NCI-H1436 treated with DMSO at 0.1 percent for 48 hours (cell line): ENCODE data around the gene IGF1R.

Experiments
- DNase-seq: peaks from one replicate; lab custom pipeline; 2025; lab: John Stamatoyannopoulos, UW

The IGF1R gene

DNA sequence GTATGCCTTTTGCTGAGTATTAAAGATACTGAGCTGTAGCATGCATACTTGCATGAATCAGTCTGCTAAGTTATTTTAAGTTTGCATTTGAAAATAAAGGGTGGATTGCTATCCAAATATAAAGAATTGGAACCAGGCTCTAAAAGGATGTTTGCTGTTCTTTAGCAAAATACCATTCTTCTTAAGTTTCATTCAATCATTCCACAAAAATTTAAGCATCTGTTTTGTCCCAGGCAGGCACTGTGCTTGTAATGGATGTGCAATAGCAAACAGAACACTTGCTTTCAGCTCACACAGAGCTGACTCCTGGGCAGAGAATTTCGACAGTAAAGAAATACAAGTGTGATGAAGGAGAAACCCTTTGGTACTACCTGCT is 208.2 kb downstream of the IGF1R start:
- no peak for DNase-seq

DNA sequence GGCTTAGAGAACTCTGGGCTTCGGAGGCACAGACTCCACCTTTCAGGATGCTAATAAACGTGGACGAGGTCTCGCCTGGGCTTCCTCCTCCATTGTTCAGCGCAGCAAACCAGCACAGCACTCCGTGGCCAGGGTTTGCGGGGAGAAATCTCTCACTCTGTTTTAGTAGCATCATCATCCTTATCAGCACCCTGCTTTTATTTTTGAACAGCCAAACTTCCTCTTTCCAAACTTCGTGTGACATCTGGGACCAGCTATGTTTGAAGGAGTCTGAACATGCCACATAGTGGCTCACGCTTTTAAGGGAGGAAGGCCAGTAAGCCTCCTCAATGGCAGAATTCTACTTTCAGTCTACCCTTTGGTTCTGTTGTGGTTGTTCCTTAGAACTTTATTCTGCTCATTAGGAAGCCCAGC is 210.3 kb downstream of the IGF1R start:
- DNase-seq: no peak

DNA sequence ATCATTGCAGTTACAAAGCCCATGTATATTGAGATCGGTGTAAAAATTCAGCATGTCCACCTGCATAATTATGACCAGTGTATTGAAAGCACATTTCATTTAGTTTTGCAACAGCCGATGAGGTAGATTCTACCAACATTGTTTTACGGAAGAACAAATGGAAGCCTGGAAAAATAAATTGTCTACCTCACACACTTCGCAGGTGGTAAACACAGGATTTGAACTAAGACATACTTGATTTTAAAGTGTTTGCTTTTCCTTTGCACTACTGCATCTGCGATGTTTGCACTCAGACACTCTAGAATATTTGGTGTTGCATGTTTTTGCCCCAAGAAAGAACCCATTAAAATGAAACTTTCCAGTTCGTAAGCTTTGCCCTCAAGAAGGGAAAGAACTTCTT is 210.8 kb downstream of the IGF1R start:
- no peak for DNase-seq

- DNase-seq: no peak
These were observed 212.1 kb downstream of the IGF1R start for GRCh38 chr15:98860281-98861041.

DNA sequence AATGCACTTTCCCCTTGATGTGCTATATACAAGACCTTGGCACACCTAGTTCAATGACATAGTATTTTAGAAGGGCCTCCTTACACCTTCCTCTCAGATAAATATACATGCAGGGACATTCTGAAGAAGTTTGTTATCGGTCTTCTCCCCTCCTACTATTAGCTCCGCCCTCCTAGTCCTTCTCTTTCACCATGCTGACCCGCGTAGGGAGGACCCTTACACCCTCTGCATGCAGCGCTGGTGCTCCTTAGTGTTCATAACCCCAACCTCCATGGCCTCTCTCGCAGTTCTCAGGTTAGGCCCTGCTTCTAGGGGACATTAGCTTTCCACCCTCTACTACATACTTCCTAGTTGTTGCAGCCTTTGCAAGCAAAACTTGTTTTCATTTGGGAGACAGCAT is 212.8 kb downstream of the IGF1R start:
- DNase-seq: no peak

DNA sequence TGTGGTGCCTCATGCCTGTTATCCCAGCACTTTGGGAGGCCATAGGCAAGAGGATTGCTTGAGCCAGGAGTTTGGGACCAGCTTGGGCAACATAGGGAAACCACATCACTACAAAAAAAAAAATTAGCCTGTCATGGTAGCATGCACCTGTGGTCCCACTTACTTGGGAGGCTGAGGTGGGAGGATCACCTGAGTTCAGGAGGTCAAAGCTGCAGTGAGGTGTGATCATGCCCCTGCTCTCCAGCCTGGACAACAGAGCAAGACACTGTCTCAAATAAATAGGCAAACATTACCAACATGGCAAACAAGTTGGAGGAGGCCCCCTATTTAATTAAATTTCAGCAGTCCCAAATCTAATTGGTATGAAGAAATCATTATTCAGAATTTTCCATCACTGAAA is 215.6 kb downstream of the IGF1R start:
- DNase-seq: no peak

DNA sequence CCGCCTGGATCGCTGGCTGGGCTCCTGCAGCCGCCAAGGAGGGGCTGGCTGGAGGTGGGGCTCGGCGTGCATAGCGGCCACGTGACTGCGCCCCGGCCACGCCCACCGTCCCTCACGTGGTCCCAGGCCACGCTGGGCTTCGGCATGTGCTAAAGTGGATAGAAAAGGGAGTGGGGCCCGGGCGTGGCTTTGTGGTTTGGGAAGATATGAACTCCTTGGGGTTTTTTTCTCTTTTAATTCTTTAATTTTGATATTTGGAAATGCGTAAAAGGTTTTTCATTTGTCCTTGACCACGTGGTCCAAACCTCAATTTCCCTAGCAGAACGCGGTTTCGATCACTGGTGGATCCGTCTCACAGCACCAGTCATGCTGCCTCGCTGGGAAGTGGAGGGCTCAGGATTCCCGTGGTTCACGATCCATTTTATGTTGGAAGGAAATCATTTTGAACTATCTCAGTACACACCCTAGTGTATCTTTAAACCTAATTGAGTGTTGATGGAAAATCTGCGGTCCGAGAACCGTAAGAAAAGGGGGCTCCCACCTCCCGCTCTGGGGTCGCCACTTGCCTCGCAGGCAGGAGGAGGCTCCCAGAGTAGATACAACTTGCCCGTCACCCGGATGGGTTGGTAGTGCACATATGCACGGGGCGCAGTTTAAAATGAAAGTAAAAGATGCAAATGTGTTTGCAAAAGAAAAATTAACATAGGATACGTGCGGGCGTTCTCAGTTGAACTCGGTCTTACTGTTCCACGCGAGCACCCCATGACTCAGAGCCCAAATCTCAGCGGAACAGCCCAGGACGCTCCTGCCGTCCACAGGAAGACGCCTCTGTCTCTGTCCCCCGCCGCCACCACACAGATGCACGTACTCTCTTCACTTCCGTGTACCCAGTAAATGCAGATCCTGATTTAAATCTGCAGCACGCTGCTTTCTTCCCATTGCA is 217.3 kb downstream of the IGF1R start:
- no peak for DNase-seq

DNA sequence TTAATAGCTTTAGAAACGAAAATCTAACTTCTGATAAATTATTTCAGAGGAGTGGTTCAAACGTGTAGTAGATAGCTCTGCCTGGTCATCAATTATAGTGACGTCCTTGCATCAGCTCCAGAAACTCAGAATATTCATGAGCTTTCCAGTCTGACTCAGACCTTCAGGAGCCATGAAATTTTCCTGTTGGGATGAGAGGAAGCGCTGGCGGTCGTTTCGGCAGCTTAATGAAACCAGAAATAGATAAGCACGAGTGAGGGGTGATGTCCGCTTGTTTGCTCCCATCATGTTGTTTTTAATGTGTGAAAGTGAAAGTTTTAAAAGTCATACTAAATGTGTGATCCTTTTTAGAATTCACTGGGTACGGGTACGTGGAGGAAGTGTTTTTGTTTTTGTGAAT is 218.2 kb downstream of the IGF1R start:
- DNase-seq: no peak

GRCh38 chr15:98868564-98868963 is 220.2 kb downstream of the IGF1R start:
- no peak for DNase-seq

DNA sequence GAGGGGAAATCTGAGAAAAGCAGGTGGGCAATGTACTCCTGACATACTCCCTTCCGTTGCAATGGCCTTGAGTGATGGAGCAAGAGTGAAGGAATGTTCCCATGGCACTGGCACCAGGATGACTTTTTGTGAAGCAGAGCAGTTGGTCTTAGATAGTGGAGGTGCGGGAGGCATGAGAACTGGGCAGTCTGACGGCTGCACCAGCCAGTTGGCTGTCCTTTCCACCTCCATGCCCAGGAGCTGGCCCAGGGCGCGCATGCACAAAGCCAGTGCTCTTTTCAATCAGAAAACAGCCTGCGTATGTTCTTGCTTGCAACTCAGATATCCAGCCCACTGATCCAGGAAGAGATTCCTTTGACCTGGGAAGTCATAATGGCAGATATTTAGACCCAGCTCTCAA is 222.4 kb downstream of the IGF1R start:
- DNase-seq: no peak

- no peak for DNase-seq
These were observed 224.4 kb downstream of the IGF1R start for GRCh38 chr15:98872774-98873173.

GRCh38 chr15:98873441-98874218 is 225.3 kb downstream of the IGF1R start:
- no peak for DNase-seq

- DNase-seq: no peak
These were observed 226.0 kb downstream of the IGF1R start for GRCh38 chr15:98874370-98874769.

DNA sequence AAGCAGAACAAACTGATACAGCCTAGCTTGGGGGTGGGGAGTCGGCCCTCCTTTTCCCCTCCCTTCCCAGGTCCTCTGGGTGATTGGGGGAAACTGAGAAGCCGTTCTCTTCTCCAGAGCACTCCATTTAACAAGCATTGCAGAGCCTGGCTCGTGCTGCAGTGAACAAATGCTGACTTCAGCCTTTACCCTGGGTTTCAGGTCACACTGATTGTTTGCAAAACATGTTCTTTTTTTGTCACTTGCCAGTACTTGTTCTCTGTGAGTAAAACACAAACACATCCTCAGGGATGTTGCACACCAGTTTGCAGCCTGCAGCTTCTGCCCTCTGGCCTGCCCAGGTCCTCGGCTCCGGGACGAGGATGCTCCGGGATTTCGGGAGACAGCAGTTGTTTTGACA is 226.4 kb downstream of the IGF1R start:
- no peak for DNase-seq

DNA sequence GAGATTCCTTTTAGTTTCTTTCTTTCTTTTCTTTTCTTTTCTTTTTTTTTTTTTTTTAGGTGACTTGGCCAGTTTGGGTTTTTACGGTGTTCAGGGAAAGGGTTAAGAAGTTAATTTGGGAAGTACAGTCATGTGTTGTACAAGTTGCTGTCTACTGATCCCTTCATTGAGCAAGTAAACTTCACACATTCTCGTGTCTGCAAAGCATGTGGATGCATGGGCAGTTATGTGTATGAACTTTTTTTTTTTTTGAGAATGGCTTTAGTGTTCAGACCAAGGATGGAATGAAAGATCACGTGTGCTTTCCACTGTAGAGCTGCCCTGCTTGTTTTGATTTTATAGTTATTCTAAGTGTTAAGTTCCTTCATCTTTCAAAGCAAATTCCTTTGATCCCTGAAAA is 227.0 kb downstream of the IGF1R start:
- no peak for DNase-seq

GRCh38 chr15:98876451-98877369 is 228.4 kb downstream of the IGF1R start:
- DNase-seq: no peak

- no peak for DNase-seq
These were observed 229.8 kb downstream of the IGF1R start for GRCh38 chr15:98878172-98878571.

DNA sequence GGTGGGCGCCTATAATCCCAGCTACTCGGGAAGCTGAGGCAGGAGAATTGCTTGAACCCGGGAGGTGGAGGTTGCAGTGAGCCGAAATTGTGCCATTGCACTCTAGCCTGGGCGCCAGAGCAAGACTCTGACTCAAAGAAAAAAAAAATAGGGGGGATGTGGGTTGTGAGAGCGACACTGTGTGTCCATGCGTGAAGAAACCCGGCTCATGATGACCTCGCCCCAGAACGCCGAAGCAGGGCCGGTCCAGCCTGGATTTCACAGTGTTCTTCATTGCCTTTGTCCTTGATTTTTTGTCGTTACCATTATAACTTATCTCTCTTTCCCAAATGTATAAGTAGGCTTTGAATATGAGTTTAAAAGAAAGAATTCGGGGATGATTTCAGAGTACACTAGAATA is 230.5 kb downstream of the IGF1R start:
- DNase-seq: no peak

DNA sequence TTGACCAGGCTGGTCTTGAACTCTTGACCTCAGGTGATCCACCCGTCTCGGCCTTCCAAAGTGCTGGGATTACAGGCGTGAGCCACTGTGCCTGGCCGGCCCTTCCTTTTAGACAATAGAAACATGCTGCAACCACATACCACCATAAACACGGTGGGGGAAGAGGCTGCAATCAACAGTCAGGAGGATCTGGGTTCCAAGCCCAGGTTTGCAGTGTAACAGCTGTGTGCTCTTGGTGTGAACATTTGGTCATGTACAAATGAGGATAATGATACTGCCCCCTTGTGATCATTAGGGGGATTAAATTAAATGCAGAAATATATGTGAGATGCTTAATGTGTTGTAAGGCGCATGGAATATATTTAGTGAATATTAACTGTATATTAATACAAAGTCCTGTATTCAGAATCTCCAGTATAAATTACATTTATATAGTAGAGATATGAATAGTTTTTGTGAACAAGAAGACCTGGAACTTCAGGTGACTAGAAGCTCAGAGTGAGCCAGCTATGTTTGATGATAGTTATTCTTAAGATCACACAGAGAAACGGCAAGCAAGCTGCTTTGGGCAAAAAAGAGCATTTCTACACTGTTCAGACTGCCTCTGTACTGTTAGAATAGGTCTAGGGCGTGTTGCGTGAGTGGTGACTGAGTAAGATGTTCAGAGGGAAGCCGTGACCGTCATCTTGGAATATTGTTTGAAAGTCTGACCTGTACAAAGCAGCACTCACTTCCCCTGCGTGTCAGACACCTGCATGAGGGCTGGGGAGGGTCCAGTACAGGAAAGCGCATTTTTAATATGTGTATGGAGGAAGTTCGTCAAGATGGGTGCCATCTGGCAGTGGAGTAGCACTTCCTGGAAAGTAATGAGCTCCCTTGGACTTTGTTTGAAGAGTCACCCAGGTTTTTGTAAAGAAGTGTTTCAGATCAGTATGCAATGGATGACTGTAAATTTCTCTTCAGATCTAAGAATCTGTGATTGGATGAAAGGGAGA is 233.5 kb downstream of the IGF1R start:
- no peak for DNase-seq

DNA sequence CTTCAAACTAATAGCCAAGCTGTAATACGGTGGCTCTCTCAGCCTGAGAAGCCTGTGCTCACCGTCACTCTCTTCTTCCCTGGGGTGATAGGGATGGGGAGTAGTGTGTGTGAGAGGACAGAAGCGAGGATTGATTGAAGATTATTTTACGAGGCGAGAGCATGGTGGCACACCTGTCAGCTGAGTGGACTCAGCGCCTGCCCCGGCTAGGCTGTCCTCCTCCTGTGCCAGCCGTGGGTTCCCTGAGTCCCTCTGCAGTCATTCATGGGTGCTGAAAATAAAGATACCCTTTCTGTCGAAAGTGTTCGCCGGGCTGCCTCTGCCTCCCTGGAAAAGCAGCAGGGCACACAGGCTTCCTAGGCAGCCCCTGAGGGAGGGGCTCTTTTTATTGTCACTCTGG is 235.1 kb downstream of the IGF1R start:
- DNase-seq: no peak
